PC-3 (cell line): ENCODE results near the gene GNAI1. TPM values are rescaled to one million over a fixed set of nuclear protein-coding genes. Genes with fewer than 3 reads are reported as not detected.

Experiments
- ATAC-seq: fragments of 200-7000 bp; cut with Tn5 transposase; 2 replicates; pipeline ENCODE4 v1.9.1; 2020; ENCODE audit warnings: mild to moderate bottlenecking, moderate library complexity
- BruUV-seq: library from RNA; stranded (reverse); fragments of 400-500 nt; replicated peaks from 2 replicates; lab custom pipeline; 2021; lab: Mats Ljungman, UMichigan
- CTCF ChIA-PET: fragments of 300-600 bp; sonication (Branson Sonifier 250); formaldehyde crosslinking; loops from one replicate; lab custom pipeline; 2022; ENCODE audit warnings: antibody characterized with exemption; lab: Charles Lee
- POLR2A ChIA-PET: fragments of 300-600 bp; sonication (Branson Sonifier 250); formaldehyde crosslinking; loops from one replicate; lab custom pipeline; 2022; ENCODE audit warnings: antibody characterized with exemption; ENCODE audit not compliant: unreplicated experiment; lab: Charles Lee
- DNase-seq: peaks from one replicate; pipeline ENCODE4 v3.0.0-alpha.2; 2015
- H2AFZ ChIP-seq: fragments of 300-600 bp; sonication (generic); 2 replicates; pipeline ENCODE4 v1.6.0; 2016; ENCODE audit warnings: antibody characterized with exemption, low read length
- H3F3A ChIP-seq: fragments of 300-600 bp; sonication (generic); one replicate; pipeline ENCODE4 v1.6.0; 2017; ENCODE audit warnings: antibody characterized with exemption, low read length, control low read depth, mild to moderate bottlenecking; ENCODE audit not compliant: unreplicated experiment
- H3K27ac ChIP-seq: fragments of 300-600 bp; sonication (generic); 2 replicates; pipeline ENCODE4 v1.5.1; 2016; ENCODE audit warnings: mild to moderate bottlenecking, low read length
- H3K27me3 ChIP-seq: fragments of 300-600 bp; sonication (generic); 2 replicates; pipeline ENCODE4 v1.6.1; 2016; ENCODE audit warnings: low read length, mixed read lengths
- H3K36me3 ChIP-seq: fragments of 300-600 bp; sonication (generic); 2 replicates; pipeline ENCODE4 v1.6.1; 2016; ENCODE audit warnings: low read depth, mixed run types, low read length, mixed read lengths
- H3K4me1 ChIP-seq: fragments of 300-600 bp; sonication (generic); 2 replicates; pipeline ENCODE4 v1.5.1; 2016; ENCODE audit warnings: low read length; ENCODE audit not compliant: insufficient read depth
- H3K4me2 ChIP-seq: fragments of 300-600 bp; sonication (generic); 2 replicates; pipeline ENCODE4 v1.6.0; 2016; ENCODE audit warnings: low read length
- H3K4me3 ChIP-seq: fragments of 300-600 bp; sonication (generic); 2 replicates; pipeline ENCODE4 v1.5.1; 2016; ENCODE audit warnings: mild to moderate bottlenecking, low read length, mixed read lengths
- H3K79me2 ChIP-seq: fragments of 300-600 bp; sonication (generic); 2 replicates; pipeline ENCODE4 v1.6.1; 2017; ENCODE audit warnings: low read length, mixed read lengths
- H3K9ac ChIP-seq: fragments of 300-600 bp; sonication (generic); 2 replicates; pipeline ENCODE4 v1.6.0; 2016; ENCODE audit warnings: mild to moderate bottlenecking, low read length
- H3K9me2 ChIP-seq: fragments of 300-600 bp; sonication (generic); replicated peaks from 2 replicates; pipeline ENCODE4 v1.6.1; 2016; ENCODE audit warnings: mixed run types, low read length, mixed read lengths
- H3K9me3 ChIP-seq: fragments of 300-600 bp; sonication (generic); 2 replicates; pipeline ENCODE4 v1.6.1; 2016; ENCODE audit warnings: low read length, mixed read lengths
- H4K20me1 ChIP-seq: fragments of 300-600 bp; sonication (generic); 2 replicates; pipeline ENCODE4 v1.6.1; 2016; ENCODE audit warnings: low read length, mixed read lengths
- CTCF ChIP-seq: fragments of 300-600 bp; sonication (generic); conservative IDR thresholded peaks from 2 replicates; pipeline ENCODE4 v1.5.1; 2017; ENCODE audit warnings: antibody characterized with exemption, low read depth, mild to moderate bottlenecking, low read length
- EZH2 ChIP-seq: fragments of 300-600 bp; sonication (generic); IDR thresholded peaks from one replicate; pipeline ENCODE4 v1.6.1; 2017; ENCODE audit warnings: antibody characterized with exemption, mild to moderate bottlenecking, low read length; ENCODE audit not compliant: unreplicated experiment
- EZH2phosphoT487 ChIP-seq: fragments of 300-600 bp; sonication (generic); IDR thresholded peaks from 2 replicates; pipeline ENCODE4 v1.6.1; 2018; ENCODE audit warnings: mild to moderate bottlenecking, antibody characterized with exemption, low read length, borderline replicate concordance
- intact Hi-C: fragments of 100-400 bp; cut with micrococcal nuclease; formaldehyde crosslinking; loops from 2 replicates; pipeline ENCODE4 v1.9.0; 2023
- total RNA-seq: library from RNA; depleted of rRNA; stranded (reverse); fragments of >200 nt; gene quantifications from 2 replicates; pipeline ENCODE4 v1.2.3, GENCODE V29; 2014

Gene GNAI1
- total RNA-seq, 1 experiment from 2014 or later, result 16.9 TPM

- no peak for DNase-seq
- peaks cover 93% of the 10 kb centered on the region for H3K79me2 ChIP-seq
- H2AFZ ChIP-seq, result no peak overlapping the region
- H4K20me1 ChIP-seq, result no peaks in the 10 kb centered on the region
- peaks cover 11% of the 10 kb centered on the region for H3K4me1 ChIP-seq
- H3K4me2 ChIP-seq, result no peak overlapping the region
- no TSS peak for BruUV-seq
- H3K4me3 ChIP-seq, result no peak overlapping the region
- ATAC-seq, result no peak
- H3K27ac ChIP-seq, result no peak overlapping the region
- no peaks in the 10 kb centered on the region for H3K36me3 ChIP-seq
- TF ChIP-seq CTCF (no peak), EZH2phosphoT487 (no peak), EZH2 (no peak)
- no peak overlapping the region for H3K9ac ChIP-seq
- intact Hi-C loops, result no loop called here
- ChIA-PET CTCF (no interaction called here), POLR2A (no interaction called here)
- no peaks in the 10 kb centered on the region for H3K27me3 ChIP-seq
- no peaks in the 10 kb centered on the region for H3K9me2 ChIP-seq
- H3F3A ChIP-seq, result no peaks in the 10 kb centered on the region
- H3K9me3 ChIP-seq, result no peaks in the 10 kb centered on the region
These were observed 12.0 kb downstream of the GNAI1 start for GRCh38 chr7:80146545-80147182.

GRCh38 chr7:80147543-80148391 lies 13.1 kb downstream of the GNAI1 start:
- H3K4me3 ChIP-seq, result no peak overlapping the region
- no peaks in the 10 kb centered on the region for H3K36me3 ChIP-seq
- H4K20me1 ChIP-seq, result no peaks in the 10 kb centered on the region
- H2AFZ ChIP-seq, result no peak overlapping the region
- no peak overlapping the region for H3K4me2 ChIP-seq
- DNase-seq (no peak), ATAC-seq (no peak)
- no peak overlapping the region for H3K27ac ChIP-seq
- CTCF ChIA-PET, result no interaction called here
- peaks cover 89% of the 10 kb centered on the region for H3K79me2 ChIP-seq
- intact Hi-C loops, result no loop called here
- H3K9me2 ChIP-seq, result no peaks in the 10 kb centered on the region
- BruUV-seq, result no TSS peak
- peaks cover 11% of the 10 kb centered on the region for H3K4me1 ChIP-seq
- H3F3A ChIP-seq, result no peaks in the 10 kb centered on the region
- H3K9me3 ChIP-seq, result no peaks in the 10 kb centered on the region
- H3K9ac ChIP-seq, result no peak overlapping the region
- TF ChIP-seq EZH2 (no peak), EZH2phosphoT487 (no peak), CTCF (no peak)
- POLR2A ChIA-PET, result interaction anchor here (0.6 kb wide), 1 partner anchor 395 kb away, joined by 3 read pairs; no protein-coding TSS in a partner anchor
- no peaks in the 10 kb centered on the region for H3K27me3 ChIP-seq
